AG04449 (cell line): Measurements from ENCODE around the gene RAF1.
A peak's percentile ranks its signal among the peaks of the same experiment; 100 is the strongest.

Experiments used
- CTCF ChIA-PET: fragments of 350-600 bp; formaldehyde crosslinking; extraction: SDS; loops from one replicate; lab custom pipeline; 2021; ENCODE audit warnings: antibody characterized with exemption; lab: Yijun Ruan, JAX
- POLR2A ChIA-PET: fragments of 400-600, 350-600 bp; formaldehyde crosslinking; extraction: SDS; loops from one replicate; lab custom pipeline; 2020; ENCODE audit warnings: antibody characterized with exemption, inconsistent platforms; lab: Yijun Ruan, JAX
- DNase-seq: peaks from one replicate; pipeline ENCODE4 v3.0.0-alpha.2; 2010; ENCODE audit warnings: low read depth, low spot score
- H3K4me3 ChIP-seq: 2 replicates; pipeline ENCODE4 v1.5.1; 2011; ENCODE audit warnings: low read depth, mild to moderate bottlenecking, control low read depth, low read length
- TF ChIP-seq, protein P1 (sequence below): IDR thresholded peaks from one replicate; pipeline ENCODE4 v1.5.1; 2011; ENCODE audit warnings: mild to moderate bottlenecking, moderate library complexity, low read length, control low read depth, inconsistent platforms; ENCODE audit not compliant: insufficient read depth; ENCODE audit errors: missing control alignments

Gene RAF1

DNA sequence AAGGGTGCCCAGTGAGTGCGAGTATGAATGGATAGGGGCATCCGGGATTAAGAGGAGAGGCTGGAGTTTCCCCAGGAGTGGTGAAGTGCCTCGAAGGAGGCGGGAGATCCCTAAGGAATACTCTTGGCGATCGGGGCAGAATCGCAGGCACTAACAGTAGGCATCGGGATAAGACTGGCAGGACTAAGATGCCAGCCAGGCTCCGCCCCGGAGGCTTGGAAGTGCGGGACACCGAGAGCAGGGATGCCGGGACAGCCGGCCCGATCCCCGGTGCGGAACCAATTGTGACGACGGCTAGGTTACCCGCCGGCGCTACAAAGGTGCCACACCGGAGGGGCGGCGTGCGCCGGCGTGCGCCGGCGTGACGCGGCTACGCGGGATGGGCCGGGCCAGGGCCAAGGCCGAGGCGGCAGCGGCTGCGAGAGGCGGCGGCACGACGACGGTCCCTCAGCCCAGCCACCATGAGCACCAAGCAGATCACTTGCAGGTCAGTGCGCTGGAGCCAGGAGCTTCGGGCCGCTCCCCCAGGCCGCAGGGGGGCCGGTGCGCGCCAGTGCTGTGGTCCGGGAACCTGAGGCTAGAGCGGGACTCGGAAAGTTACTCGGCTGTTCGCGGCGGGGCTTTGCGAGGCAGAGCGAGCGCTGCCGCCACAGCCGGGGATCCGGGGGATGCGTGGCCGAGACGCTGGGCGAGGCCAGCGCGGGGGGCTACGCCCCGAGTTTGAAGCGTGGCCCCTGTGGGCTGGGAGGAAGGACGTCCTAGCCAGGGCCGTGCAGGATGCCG lies 107.0 kb downstream of the RAF1 start, which contains the start of gene MKRN2:
Gene MKRN2 (plus strand): TSS at position 398 of the 783 bp plus-strand sequence. CDS start 64 bp downstream, at position 462.
- ChIA-PET CTCF (no interaction called here), POLR2A (interaction anchor here (1.4 kb wide), 1 partner anchor 42 kb away, joined by 3 read pairs; no protein-coding TSS in a partner anchor)
- H3K4me3 ChIP-seq, result peak within 1 kb of the TSS; percentile 93
- DNase-seq, result peak; percentile 16
- TF ChIP-seq, protein P1, sequence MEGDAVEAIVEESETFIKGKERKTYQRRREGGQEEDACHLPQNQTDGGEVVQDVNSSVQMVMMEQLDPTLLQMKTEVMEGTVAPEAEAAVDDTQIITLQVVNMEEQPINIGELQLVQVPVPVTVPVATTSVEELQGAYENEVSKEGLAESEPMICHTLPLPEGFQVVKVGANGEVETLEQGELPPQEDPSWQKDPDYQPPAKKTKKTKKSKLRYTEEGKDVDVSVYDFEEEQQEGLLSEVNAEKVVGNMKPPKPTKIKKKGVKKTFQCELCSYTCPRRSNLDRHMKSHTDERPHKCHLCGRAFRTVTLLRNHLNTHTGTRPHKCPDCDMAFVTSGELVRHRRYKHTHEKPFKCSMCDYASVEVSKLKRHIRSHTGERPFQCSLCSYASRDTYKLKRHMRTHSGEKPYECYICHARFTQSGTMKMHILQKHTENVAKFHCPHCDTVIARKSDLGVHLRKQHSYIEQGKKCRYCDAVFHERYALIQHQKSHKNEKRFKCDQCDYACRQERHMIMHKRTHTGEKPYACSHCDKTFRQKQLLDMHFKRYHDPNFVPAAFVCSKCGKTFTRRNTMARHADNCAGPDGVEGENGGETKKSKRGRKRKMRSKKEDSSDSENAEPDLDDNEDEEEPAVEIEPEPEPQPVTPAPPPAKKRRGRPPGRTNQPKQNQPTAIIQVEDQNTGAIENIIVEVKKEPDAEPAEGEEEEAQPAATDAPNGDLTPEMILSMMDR, result no peak

DNA sequence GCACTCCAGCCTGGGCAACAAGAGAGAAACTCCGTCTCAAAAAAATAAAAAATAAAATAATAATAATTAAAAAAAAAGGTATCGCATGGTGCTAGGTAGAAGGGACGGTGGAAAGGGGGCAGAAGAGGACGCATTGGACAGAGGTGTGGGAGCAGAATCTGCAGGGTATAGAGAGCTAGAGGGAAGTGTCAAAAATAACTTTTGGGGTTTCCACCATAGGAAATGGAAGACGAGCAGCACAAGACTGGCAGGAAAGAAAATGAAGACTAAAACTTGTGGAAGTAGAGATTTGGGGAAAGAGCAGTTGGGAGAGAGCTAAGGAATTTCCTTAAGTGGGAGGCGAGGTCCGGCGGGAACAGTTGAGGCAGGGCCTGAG lies 107.6 kb downstream of the RAF1 start:
- DNase-seq, result no peak
- POLR2A ChIA-PET, result no interaction called here
- CTCF ChIA-PET, result no interaction called here
- H3K4me3 ChIP-seq, result peak overlapping the region; percentile 93
- TF ChIP-seq, protein P1, result no peak

DNA sequence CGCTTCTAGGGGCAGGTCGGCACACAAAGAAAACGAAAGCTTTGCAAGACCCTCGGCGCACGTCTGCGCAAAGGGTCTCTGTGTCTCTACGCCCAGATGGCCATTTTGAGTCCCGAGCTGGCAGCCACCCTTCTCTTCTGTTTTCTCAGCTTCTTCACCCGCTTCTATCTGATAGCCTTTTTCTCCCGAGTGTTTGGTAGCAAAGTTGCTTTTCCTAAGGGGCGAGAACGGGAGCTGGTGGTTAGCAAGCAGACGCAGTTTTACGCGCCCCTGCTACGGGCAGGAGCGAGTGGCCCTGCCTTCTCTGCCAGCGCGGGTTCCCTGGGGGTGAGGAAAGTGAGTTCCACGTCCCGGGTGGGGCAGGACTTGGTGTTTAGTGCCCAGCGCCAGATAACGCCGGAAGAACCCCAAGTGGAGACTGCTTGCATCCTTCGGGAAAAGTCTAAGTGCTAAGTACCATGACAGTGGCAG lies 110.0 kb downstream of the RAF1 start:
- peak overlapping the region; percentile 56 for H3K4me3 ChIP-seq
- DNase-seq, result no peak
- TF ChIP-seq, protein P1, result no peak
- ChIA-PET POLR2A (no interaction called here), CTCF (interaction anchor here (0.6 to 1.2 kb wide), 6 partner anchors 8 to 418 kb away, joined by 3 to 4 read pairs (median 3); no protein-coding TSS in a partner anchor)

DNA sequence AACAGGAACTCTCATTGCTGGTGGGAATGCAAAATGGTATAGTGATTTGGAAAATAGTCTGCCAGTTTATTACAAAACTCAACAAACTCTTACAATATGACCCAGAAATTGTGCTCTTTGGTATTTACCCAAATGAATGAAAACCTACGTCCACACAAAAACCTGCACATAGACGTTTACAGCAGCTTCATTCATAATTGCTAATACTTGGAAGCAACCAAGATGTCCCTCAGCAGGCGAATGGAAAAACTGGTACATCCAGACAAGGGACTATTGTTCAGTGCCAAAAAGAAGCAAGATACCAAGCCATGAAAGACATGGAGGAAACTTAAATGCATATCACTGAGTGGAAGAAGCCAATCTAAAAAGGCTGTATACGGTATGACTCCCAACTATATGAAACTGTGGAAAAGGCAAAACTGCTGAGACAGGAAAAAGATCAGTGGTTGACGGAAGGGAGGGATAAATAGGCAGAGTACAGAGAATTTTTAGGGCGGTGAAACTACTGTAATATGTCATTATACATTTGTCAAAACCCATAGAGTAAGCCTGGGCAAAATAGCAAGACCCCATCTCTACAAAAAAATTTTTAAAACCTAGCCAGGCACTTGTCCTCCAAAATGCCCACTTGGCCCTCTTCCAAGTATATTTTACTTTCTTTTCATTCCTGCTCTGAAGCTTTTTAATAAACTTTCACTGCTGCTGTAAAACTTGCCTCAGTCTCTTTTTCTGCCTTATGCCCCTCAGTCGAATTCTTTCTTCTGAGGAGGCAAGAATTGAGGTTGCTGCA lies 113.8 kb downstream of the RAF1 start:
- POLR2A ChIA-PET, result no interaction called here
- H3K4me3 ChIP-seq, result no peak overlapping the region
- CTCF ChIA-PET, result no interaction called here
- no peak for DNase-seq
- TF ChIP-seq, protein P1, result no peak

DNA sequence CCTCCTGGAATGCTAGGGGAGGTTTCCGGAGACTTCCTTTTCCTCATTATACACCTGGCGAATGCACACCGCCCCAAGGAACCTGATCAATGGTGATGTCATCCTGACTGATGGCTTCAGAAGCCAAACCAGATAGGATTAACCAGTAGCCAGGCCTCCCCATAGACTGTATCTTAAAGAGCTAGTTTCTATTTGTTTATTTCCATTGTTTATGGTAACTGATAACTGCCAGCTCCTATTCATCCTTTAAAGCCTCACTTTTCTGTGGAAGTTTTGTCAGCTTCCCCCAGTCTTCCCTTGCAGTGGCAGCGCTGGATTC lies 118.5 kb downstream of the RAF1 start, which contains the start of gene MKRN2OS:
Gene MKRN2OS (minus strand): TSS at position 27 of the 319 bp plus-strand sequence. CDS start 35 bp downstream, outside the sequence.
- TF ChIP-seq, protein P1, result no peak
- CTCF ChIA-PET, result interaction anchor here (0.6 to 1.9 kb wide), 7 partner anchors 8 to 410 kb away, joined by 3 to 4 read pairs (median 3); no protein-coding TSS in a partner anchor
- no peak for DNase-seq
- H3K4me3 ChIP-seq, result no peak within 1 kb of the TSS
- POLR2A ChIA-PET, result no interaction called here
